Central memory CD4-positive, alpha-beta T cell (primary cell): ENCODE data around the gene ZNF492.
"Not testable (repeated sequence)": the region's sequence is repeated elsewhere in the genome, so short reads cannot be mapped to it uniquely, and the experiment has no call there.

Source experiments
- DNase-seq: peaks from one replicate; pipeline ENCODE4 v3.0.0; 2022

Gene ZNF492

DNA sequence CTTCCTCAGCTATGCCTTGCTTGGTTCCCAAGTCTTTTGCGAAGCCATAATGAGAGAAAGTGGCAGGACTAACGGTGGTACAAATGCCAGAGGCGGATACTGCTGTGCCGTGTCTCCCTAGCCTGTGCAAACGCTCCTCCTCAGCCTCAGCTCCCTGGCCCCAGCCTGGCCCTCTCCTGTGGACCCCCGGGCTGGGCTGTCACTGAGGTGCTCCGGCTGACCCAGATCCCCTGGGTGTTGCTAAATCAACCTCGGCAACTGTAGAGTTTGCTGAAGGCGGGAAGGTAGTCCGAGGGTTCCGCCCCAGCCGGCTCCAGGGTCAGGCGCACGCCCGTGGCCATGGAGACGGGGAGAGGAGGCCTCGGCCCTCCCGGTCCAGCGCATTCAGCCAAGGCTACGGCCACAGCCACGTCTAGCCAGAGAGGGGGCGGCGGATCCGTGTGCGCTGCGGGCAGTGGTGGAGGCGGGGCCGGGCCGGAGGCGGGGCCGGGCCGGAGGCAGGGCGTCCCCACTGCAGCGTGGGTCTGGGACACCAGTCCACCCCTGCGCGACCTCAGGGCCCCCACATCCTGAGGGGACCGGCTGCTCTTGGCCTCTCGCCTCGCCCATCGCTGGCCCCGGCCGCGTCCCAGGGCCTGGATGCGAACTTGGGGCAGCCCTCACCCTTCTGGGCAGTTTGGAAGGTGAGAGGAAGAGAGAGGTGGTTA, 16.4 kb upstream of the ZNF492 start:
- DNase-seq: no peak

DNA sequence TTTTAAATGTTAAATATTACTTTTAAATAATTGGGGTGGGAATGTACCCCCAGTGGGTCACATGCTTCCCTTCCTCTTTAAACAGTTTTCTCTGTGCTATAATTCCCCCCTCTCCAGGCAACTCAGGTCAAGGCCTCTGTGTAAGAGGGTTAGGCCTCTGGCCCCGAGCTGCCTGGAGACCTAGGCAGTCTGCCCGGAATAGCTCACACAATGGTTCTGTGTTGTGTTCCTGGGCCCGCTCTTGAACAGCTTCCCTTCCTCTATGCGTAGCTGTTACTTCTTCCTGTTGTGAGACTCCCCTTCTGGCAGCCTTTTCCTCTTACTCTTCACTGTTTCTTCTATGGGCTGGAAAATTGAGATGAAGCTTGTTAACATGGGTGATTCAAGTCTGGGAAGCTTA, 14.8 kb upstream of the ZNF492 start:
- no peak for DNase-seq

DNA sequence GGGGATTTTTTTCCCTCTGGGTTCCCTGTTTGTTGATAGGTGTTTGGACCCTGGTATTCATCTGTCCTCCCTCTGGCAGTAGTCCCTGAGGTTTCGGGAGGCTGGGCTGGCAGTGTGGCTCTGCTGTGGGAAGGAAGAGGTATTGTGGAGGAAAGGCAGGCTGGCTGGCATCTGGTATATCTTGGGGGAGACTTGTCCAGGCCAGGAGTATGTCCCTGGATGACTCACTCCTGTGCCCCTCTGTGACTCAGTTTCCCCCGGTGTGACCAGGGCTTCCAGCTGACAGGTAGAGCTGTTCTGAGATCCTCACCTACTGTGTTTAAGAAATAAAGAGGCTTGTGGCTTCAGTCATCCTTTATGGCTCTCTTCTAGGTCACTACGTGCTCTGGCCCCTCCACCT, 14.2 kb upstream of the ZNF492 start:
- no peak for DNase-seq

DNA sequence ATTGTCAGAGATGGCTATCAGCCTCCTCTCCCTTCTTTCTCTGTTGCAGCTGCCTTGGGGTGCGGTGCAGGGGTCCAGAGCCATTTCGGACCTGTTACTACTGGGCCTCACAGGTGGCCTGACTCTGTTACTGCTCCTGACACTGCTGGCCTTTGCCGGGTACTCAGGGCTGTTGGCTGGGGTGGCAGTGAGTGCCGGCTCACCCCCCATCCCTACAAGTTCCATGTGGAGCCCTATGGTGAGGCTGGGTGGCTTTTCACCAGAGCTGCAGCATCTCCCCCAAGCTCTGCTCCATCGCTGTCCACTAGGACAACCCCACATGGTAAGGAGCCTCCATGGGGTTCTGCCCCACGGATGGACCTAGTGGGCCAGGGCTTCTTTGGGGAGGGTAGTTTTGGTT, 13.7 kb upstream of the ZNF492 start:
- no peak for DNase-seq

DNA sequence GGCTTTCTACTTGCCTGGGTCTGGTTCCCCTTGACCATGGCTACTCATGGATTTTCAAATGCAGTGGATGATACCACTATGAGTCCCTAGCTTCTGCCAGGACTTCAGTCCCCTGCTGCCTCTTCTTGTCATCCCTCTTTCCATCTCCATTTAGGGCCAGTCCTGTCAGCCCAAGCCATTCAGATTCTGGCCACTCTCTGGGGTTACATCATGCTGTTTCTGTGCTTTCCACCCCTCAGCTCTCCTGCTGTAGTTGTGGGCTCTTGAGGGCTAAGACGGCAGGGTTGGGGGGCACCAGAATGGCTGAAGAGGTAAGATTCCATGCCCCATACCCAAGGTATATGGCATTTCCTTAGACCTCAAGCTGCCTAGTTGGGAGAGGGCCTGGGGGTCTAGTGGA, 13.2 kb upstream of the ZNF492 start:
- DNase-seq: no peak

DNA sequence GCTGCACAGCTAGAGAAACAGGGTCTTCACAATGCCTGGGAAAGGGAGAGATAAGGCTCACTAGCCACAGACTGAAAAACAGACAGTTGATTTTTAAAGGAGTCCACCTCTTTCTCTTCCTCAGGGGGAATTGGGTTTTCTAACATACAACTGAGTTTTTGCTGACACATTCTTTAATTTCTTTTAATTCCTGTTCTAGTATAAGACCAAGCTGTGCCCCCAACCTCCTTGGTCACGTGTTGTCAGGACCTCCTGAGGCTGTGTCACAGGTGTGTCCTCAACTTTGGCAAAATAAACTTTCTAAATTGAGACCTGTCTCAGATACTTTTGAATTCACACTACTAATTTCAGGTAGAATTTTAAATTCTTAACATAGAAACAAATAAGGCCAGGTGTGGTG, 12.1 kb upstream of the ZNF492 start:
- no peak for DNase-seq

DNA sequence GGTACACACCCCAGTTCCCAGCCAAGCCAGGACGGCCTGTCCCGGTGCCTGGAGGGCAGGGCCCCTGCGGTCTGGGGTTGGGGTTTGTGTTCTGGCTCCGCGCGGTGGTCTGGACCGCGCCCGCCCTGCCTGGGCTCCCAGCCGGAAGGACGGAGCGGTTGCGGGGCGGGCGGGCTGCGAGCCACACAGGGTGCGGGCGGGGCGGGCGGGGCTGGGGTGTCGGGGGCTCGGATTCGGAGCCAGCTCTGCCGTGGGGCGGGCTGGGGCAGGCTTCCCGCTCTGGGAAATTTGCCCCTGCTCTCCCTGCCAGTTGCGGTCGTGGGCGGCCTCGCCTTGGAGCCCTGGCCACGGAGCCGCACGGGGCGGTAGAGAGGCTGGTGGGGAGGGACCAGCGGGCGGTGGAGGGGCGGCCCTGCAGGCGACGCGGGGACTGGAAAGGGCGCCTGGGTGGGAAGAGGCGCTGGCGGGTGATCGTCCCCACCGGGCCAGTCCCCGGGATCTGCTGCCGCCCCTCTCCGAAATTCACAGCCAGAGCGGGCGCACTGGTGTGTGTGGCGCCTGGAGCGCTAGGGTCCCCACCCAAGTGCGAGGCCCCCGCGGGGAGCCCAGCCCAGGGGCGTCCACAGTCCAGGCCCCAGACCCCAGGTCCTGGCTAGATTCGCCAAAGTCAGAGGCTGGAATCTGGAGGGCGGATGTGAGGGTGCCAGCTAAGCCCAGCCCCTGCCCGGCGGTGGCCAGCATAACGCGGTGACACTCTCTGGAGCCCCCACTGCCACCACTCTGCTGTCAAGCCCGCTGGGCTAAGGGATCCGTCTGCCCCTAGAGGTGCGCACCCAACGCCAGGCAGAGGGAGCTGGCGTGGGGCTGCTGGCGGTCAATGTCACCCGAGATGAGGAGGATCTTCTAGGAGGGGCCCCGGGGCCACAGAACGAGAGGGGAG, 11.0 kb upstream of the ZNF492 start:
- no peak for DNase-seq

DNA sequence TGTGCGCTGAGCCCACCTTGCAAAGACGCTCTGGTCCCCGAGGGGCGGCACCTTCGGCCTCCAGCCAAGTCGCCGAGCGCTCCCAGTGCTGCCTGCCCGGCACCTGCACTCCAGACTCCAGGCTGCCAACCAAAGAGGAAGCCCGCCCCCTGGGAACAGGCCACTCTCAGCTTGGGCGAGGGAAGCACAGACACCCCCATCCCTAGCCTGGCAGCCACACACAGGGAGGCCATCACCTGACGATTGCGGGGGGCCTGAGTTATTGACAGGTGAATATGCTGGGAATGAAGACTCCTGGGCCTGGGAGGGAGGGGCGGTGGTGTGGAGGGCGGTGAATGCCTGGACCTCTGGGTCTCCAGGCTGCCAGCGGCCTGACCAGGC, 10.3 kb upstream of the ZNF492 start:
- no peak for DNase-seq

DNA sequence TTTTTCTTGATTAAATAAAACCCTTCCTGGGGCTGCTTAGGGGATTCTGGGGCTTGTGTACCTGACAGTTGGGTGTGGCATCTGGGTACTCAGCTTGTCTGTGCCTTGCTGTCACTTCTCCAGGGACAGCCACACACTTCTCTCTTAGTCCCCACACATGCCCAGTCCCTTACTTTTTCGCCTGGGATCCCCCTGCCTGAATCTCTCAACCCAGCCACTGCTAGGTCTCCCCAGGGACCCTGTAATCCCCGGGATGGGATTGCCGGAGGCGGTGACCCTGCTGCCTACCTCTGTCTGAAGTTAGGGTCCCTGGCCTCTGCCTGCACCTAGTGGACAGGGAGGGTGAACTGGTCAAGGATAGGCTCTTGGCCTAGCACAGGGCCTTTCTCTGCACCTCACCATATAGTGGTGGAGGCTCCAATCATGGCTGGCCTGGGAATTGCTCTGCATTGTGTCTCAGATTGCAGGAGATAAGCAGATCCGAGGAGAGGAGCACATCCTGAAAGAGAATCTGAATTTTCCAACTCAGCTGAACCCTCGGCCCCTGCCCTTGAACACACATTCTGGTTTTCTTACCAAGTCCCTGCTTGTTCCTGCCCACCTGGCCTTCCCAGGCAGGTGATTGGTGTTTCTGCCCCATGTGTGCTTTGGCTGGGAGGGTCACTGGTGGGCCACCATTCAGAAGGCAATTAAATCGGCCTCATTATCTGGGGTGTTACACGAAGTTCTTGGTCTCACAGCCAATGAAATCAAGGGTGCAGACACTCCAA, 8.7 kb upstream of the ZNF492 start:
- DNase-seq: no peak

DNA sequence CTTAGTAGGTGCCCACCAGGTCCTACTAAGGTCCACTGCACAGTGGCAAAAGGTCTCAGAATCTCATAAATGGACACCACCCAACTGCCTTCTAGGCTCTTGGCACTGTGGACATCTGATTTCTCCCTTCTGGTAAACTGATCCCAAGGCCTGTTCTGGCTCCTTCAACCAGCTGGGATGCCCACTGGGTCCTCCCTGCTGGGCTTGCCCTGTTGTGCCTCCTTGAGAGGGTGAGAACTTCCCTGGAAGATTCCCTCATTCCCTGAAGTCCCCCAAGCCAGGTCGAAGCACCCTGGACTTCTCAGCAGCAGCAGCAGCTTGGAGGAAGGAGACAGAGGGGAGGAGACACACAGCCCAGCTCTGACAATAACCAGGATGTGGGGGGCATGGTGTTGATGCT, 6.6 kb upstream of the ZNF492 start:
- DNase-seq: no peak

DNA sequence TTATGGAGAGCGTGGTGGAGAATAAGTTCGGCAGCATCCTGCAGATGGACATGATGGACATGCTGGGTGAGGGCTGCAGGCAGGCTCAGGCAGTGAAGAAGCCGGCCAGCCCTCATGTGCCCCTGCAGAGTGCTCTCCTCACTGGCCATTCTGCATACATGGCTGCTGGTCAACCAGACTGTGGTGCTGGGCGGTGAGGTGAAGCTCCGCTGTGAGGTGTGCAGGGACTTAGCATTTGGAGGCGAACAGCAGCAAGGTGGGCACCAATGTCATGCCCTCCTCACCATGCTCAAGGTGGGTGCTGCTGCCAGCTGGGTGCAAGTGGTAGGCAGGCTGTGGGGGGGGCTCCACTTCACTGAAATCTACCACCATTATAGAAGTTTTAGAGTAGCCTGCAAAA, 5.7 kb upstream of the ZNF492 start:
- DNase-seq: no peak

DNA sequence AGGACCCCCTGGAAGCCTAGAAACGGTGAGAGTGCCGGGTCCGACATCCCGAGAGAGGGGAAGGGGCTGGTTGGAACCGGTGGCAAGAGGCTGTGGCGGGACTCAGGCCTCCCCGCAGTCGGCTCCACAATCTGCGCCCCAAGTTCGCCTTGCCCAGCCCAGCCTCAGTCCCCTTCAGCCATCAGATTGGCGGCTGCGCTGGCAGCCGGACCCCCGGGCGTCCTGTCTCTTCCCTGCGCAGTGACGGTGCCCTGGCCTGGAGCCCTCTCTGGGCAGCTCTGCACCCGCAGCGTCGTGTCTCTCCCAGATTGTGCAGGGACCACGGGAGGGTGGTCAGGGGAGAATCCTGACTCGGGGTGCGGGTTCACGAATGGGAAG, 315 bp downstream of the ZNF492 start:
- DNase-seq: no peak

DNA sequence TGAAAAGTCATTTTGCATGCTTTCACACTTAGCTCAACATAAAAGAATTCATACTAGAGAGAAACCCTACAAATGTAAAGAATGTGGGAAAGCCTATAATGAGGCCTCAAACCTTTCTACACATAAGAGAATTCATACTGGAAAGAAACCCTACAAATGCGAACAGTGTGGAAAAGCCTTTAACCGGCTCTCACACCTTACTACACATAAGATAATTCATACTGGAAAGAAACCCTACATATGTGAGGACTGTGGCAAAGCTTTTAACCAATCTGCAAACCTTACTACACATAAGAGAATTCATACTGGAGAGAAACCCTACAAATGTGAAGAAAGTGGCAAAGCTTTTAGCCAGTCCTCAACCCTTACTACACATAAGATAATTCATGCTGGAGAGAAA, 51.4 kb downstream of the ZNF492 start:
- DNase-seq: not testable (repeated sequence)

DNA sequence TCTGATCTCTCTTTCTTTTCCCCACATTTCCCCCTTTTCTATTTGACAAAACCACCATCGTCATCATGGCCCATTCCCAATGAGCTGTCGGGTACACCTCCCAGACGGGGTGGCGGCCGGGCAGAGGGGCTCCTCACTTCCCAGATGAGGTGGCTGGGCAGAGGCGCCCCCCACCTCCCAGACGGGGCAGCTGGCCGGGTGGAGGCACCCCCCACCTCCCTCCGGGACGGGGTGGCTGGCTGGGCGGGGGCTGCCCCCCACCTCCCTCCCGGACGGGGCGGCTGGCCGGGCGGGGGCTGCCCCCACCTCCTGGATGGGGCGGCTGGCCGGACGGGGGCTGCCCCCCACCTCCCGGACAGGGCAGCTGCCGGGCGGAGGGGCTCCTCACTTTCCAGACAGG, 68.5 kb downstream of the ZNF492 start:
- DNase-seq: not testable (repeated sequence)

DNA sequence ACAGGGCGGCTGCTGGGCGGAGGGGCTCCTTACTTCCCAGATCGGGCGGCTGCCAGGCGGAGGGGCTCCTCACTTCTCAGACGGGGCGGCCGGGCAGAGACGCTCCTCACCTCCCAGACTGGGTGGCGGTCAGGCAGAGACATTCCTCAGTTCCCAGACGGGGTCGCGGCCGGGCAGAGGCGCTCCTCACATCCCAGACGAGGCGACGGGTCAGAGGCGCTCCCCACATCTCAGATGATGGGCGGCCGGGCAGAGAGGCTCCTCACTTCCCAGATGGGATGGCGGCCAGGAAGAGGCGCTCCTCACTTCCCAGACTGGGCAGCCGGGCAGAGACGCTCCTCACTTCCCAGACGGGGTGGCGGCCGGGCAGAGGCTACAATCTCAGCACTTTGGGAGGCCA, 69.0 kb downstream of the ZNF492 start:
- not testable (repeated sequence) for DNase-seq

DNA sequence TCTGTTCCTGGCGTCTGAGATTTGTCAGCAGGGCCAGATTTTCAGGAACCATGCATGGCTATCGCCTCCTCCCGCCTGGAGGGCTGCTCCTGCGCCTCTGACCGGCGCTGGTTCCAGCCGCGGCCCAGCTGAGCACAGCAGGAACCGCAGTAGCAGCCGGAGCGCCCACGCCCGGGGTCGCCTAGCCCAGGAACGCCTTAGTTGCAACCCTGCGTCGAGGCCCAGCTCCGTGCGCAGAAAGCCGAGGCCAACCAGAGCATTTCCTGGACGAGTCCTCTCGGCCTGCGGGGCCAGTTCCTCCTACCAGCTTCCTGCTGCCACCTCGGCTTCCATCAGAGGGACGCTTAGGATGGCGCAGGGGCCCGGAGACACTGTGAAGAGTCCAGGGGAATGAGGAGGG, 74.9 kb downstream of the ZNF492 start:
- DNase-seq: no peak
